HTR-8/SVneo (cell line): ENCODE measurements around the gene CCNY.

Source experiments
- DNase-seq: peaks from one replicate; pipeline ENCODE4 v3.0.0; 2011; ENCODE audit warnings: low spot score, mixed read lengths; ENCODE audit not compliant: insufficient read length
- FAIRE-seq: peaks from 2 replicates; lab custom pipeline; 2011; peaks lifted over from hg19 to GRCh38; lab: Jason Lieb, UNC

Gene CCNY

GRCh38 chr10:35445150-35445884 is 109.0 kb downstream of the CCNY start:
- no peak for FAIRE-seq

GRCh38 chr10:35446439-35446838 is 110.1 kb downstream of the CCNY start:
- FAIRE-seq (no peak), DNase-seq (no peak)

More at GRCh38 chr10:35445150-35445884, 109.0 kb downstream of the CCNY start:
- DNase-seq = no peak

- FAIRE-seq (peak; percentile 82), DNase-seq (peak; percentile 76)
Measured at GRCh38 chr10:35447693-35448407, 111.5 kb downstream of the CCNY start.

- FAIRE-seq (no peak), DNase-seq (no peak)
Measured at GRCh38 chr10:35448687-35449662, 112.7 kb downstream of the CCNY start.

GRCh38 chr10:35449944-35450343 is 113.6 kb downstream of the CCNY start:
- DNase-seq (no peak), FAIRE-seq (no peak)

GRCh38 chr10:35451151-35452016 is 115.1 kb downstream of the CCNY start:
- FAIRE-seq = no peak
- no peak for DNase-seq

GRCh38 chr10:35452171-35452570 is 115.9 kb downstream of the CCNY start:
- no peak for DNase-seq
- FAIRE-seq = no peak

- no peak for FAIRE-seq
Measured at GRCh38 chr10:35452847-35453246, 116.5 kb downstream of the CCNY start.

GRCh38 chr10:35453855-35454532 is 117.7 kb downstream of the CCNY start:
- peak; percentile 64 for DNase-seq

More at GRCh38 chr10:35452847-35453246, 116.5 kb downstream of the CCNY start:
- no peak for DNase-seq

GRCh38 chr10:35456153-35456720 is 119.9 kb downstream of the CCNY start:
- FAIRE-seq = no peak
- no peak for DNase-seq

More at GRCh38 chr10:35453855-35454532, 117.7 kb downstream of the CCNY start:
- FAIRE-seq = no peak

GRCh38 chr10:35456784-35457183 is 120.5 kb downstream of the CCNY start:
- no peak for FAIRE-seq
- no peak for DNase-seq

GRCh38 chr10:35458500-35459448 is 122.5 kb downstream of the CCNY start:
- FAIRE-seq (no peak), DNase-seq (no peak)

- DNase-seq (no peak), FAIRE-seq (no peak)
Measured at GRCh38 chr10:35459449-35459847, 123.1 kb downstream of the CCNY start.

GRCh38 chr10:35460852-35461460 is 124.6 kb downstream of the CCNY start:
- DNase-seq = no peak
- no peak for FAIRE-seq

GRCh38 chr10:35462491-35462934 is 126.2 kb downstream of the CCNY start:
- FAIRE-seq = no peak
- no peak for DNase-seq

- FAIRE-seq (no peak), DNase-seq (no peak)
Measured at GRCh38 chr10:35463105-35463867, 127.0 kb downstream of the CCNY start.
